Fibroblast of skin of right biceps (primary cell): ENCODE results near the gene DDX52.

Source experiments
- DNase-seq: peaks from one replicate; pipeline ENCODE4 v3.0.0-alpha.2; 2013

DDX52 gene

DNA sequence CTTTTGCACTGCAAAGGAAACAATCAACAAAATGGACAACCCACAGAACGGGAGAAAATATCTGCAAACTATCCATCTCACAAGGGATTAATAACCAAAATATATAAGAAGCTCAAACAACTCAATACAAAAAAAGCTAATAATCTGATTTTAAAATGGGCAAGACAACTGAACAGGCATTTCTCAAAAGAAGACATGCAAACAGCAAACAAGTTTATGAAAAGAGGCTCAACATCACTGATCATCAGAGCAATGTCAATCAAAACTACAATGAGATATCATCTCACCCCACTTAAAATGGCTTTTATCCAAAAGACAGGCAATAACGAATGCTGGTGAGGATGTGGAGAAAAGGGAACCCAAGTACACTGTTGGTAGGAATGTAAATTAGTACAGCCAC is 68.8 kb downstream of the DDX52 start:
- no peak for DNase-seq

DNA sequence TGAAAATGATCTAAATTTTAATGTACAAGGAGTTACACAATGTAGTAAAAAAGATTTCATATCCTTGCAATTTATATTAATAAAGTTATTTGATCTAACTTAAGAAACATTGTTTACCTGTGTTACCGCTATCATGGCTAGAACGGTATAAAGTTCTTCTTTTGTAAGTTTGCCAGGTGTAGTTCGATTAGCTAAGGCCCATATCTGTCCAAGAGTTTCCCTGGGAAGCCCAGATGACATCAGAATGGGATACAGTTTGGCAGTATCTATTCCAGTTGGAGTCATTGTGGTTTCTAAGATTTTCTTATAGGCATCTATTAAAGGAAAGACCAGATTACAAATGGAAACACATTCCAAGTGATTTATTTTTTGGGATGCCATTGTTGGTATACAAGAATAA is 71.6 kb downstream of the DDX52 start:
- DNase-seq, result no peak

DNA sequence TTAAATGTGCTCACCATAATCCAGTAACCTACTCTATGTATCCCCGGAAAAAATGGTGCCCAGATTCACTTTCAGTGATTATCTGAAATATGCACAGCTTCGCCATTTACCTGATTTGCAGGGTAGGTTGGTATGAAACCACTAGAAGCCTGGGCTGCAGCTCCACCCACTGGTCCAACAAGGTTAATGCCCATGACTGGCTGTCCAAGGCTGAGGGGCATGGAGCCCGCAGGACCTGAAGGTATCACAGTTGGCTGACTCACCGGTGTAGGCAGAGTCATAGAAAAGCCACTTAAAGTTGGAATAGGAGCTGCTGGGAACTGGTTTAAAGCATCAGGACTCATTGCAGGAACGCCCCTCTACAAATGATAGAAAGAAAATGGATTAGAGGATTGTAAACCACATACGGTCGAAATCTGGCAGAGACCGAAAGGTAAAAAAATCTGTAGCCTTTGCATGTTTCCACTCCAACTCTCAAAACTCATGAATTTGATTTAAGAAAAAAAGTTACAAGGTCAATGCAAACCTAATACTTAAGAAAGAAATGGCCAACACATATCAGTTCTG is 72.6 kb downstream of the DDX52 start:
- peak; percentile 56 for DNase-seq

DNA sequence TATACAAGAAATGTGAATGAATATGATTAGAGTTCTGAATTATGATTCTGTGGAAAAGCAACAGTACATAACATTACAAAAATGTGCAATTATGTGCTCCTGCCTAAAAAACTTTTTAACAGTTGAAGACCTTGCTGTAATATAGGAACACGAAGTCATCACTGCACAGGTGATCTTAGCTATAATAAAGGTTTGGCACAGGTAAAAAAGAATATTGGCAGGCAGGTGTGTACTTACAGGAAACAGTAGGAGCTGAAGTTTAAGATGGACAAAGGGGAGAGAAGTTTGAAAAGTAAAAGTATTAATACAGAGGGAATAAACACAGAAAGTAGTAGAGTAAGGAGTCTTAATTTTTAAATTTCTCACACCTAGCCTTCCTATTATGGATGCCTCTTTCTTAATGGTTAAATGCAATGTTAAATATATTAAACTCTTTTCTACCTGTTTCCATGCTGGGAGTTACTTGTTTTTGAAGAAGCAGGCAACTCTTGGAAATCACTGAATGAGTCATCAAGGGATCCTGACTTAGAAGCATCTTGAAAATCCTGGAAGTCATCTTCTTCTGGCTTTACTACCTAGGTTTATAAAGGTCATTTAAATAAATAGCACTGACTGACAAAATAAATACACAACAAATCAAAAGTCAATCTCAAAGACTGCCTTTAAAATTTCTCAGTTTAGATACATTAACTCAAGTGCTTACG is 74.7 kb downstream of the DDX52 start:
- no peak for DNase-seq

DNA sequence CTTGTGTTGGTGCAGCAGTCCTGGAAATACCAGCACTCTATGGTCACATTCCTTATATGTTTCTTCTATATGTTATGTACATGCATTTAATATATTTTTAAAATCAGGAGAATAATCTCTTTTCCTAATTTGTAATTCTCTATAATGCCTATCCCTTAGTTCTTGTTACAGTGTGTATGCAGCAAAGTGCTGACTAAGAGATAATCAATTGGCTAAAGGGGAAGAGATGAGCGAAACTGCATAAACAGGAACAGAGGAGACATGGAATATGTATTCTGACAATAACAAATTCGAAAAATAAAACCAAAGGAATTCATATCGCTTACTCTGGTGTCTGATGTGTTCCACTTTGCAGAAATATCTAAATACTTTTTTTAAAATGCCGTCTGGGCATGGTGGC is 75.7 kb downstream of the DDX52 start:
- DNase-seq, result no peak

DNA sequence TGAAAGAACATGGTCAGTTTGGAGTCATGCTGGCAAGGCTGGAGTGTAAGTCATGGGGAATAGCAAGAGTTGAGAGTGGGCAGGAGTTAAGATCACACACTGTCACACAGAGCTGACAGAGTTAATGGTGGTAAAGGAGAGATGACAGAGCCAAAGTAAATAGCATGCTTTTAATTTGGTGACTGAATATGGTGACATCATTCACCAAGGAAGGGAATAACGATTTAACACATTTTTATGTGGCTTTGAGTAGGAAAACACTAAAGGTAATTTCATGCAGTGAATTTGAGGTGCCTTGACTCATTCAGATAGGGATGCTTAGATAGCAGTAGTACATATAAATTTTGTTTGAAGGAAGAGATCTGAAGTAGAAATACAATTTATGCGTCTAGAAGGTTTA is 76.1 kb downstream of the DDX52 start:
- peak; percentile 12 for DNase-seq

DNA sequence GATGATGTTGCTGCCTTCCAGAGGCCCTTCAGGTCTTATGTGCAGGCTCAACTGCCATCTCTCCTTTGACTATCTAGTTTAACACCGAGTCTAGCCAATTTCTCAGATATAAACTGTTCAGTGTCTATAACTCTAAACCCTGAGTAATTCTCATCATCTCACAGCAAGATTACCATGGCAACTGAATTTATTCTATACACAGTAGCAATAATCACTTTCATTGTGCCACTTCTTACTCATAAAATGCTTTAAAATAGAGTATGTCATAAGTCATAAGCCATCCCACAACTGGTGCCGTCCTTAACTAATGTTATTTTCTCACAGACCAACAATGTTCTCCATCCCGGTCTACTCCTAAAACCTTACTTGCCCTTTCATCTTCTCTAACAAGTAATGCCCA is 79.0 kb downstream of the DDX52 start:
- DNase-seq, result no peak

DNA sequence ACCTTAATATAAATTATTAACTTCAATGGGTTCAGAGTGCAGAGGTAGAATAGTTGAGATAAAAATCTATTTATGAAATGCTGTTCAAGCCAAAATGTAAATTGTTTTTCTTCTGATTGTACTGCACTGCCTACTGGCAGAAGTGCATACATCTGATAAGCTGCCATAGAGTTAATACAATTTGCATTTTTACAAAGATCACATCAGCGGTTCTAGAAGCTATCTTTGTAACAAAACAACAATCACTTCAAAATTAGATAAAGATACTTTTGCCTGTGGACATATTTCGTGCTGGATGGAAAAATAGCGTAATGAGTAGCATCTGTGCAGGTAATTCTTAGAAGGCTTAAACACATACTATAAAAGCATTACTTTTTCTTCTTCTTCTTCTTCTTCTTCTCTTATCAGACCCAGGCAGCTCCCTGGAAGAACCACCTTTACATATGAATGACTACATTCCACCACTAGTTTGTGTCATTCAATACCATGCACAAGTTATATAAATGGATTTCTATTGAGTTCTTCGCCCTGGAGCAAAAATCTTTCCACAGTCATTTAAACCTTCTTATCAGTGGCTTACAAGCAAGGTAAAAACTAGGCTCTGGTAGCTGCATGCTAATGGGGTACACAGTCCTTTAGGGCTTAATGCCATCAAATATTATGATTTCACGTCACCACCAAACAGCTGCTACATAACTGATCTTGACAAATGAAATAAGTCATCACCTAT is 81.1 kb downstream of the DDX52 start:
- no peak for DNase-seq
